C4-2B (cell line): ENCODE results near the gene BLACAT1.

Experiments used
- H3K27ac ChIP-seq: fragments of 450-650 bp; 2 replicates; pipeline ENCODE4 v1.5.1; 2017
- CTCF ChIP-seq: fragments of 450-650 bp; conservative IDR thresholded peaks from 2 replicates; pipeline ENCODE4 v1.5.1; 2017; ENCODE audit warnings: mild to moderate bottlenecking
- ZFX ChIP-seq: fragments of 450-650 bp; IDR thresholded peaks from 2 replicates; pipeline ENCODE4 v1.6.1; 2017

The BLACAT1 gene

GRCh38 chr1:205423814-205424399 is 31.9 kb downstream of the BLACAT1 start:
- TF ChIP-seq CTCF (no peak), ZFX (no peak)
- no peak overlapping the region for H3K27ac ChIP-seq

DNA sequence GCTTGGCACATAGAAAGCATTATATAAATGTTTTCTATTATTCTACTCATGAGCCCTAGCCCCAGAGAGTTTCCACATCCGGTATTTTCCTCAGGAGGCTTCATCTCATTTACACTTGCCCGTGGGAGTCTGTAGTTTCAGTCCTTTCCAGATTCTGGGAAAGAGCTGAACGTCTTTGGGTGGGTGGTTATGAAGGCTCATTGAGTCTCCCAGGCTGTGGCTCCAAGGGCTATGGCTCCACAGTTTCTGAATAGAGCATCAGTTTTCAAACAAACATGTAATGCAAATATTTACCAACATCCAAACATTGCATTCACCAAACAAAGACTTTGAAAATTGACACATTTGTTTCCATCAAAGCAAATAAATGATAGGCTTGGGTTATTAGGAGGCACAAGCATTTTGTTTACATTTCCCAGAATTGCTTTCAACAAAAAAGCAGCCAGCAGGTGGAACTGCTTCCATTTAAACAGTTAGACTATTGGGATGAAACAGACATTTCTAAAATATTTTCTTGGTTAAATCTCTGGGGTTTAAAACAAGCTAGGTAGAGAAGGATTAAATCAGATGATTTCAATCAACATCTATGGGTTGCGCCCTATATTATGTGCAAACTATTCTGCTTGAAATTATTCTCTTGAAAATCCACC is 32.7 kb downstream of the BLACAT1 start:
- TF ChIP-seq ZFX, result no peak
- peak; percentile 25 for TF ChIP-seq CTCF
- H3K27ac ChIP-seq, result no peak overlapping the region

GRCh38 chr1:205421798-205422197 is 34.0 kb downstream of the BLACAT1 start, which contains the start of gene LEMD1:
Gene LEMD1, minus strand, starts transcription at chr1:205422056. Its CDS starts 1,520 bp downstream, at chr1:205420536.
- no peak for TF ChIP-seq CTCF
- no peak for TF ChIP-seq ZFX
- no peak within 1 kb of the TSS for H3K27ac ChIP-seq

GRCh38 chr1:205420938-205421337 is 34.9 kb downstream of the BLACAT1 start:
- no peak overlapping the region for H3K27ac ChIP-seq
- TF ChIP-seq ZFX (no peak), CTCF (no peak)

DNA sequence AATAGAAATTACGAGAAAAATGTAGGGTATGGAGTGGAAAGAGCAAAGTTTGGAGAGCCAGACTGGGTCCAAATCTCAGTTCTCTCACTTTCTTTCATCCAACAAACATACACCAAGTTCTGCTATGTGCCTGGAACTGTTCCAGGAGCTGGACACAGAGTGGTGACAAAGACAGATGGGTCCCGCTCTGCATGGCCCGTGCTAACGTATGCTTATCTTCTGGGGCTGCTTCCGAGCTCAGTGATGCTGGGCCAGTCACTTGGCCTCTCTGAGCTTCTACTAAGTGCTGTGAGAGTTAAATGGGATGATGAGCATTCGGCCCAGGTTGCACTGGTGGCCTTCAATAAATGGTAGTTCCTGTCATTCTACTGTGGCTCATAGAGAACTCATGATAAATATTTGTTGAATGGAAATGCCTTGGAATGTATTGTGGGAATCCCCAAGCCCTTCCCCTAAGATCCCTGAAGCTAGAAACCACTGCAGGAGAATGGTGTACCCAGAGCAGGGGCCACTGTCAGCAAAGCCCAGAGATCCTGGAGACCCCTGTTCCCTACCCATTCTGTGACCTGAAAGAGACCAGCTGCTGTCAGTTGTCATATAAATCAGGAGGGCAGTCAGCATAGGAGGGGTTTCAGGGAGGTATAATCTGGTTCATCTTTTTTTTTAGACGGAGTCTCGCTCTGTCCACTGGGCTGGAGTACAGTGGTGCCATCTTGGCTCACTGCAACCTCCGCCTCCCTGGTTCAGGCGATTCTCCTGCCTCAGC is 37.8 kb downstream of the BLACAT1 start:
- no peak for TF ChIP-seq ZFX
- TF ChIP-seq CTCF, result no peak
- H3K27ac ChIP-seq, result no peak overlapping the region

DNA sequence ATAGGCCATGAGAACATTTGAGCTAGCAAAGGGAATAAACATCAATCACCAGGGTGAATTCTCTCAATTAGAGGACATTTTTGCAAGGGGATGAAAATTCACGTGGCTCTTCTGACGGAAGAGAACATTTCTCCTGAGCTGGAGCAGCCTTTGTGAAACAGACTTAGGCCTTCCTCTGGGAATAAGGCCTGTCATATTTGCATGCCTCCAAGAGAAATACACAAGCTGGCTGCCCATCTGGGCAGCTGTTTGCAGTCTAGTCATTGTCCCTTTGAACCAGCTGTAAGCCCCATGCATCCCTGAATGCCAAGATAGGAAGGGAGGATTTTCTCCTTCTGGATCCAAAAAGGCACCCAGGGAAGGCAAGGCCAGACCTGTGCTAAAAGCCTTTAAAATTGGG is 39.5 kb downstream of the BLACAT1 start:
- TF ChIP-seq ZFX (no peak), CTCF (no peak)
- no peak overlapping the region for H3K27ac ChIP-seq
